Endometrium (tissue), 2 donors: ENCODE results near the gene POP7.
A peak's percentile ranks its signal among the peaks of the same experiment; 100 is the strongest.
"Not testable (repeated sequence)": the region's sequence is repeated elsewhere in the genome, so short reads cannot be mapped to it uniquely, and the experiment has no call there.

Experiments used
- FAIRE-seq: peaks from 2 replicates; lab custom pipeline; 2012; peaks lifted over from hg19 to GRCh38; lab: Jason Lieb, UNC
- donor health status: control.
- donor health status: control.

The POP7 gene

DNA sequence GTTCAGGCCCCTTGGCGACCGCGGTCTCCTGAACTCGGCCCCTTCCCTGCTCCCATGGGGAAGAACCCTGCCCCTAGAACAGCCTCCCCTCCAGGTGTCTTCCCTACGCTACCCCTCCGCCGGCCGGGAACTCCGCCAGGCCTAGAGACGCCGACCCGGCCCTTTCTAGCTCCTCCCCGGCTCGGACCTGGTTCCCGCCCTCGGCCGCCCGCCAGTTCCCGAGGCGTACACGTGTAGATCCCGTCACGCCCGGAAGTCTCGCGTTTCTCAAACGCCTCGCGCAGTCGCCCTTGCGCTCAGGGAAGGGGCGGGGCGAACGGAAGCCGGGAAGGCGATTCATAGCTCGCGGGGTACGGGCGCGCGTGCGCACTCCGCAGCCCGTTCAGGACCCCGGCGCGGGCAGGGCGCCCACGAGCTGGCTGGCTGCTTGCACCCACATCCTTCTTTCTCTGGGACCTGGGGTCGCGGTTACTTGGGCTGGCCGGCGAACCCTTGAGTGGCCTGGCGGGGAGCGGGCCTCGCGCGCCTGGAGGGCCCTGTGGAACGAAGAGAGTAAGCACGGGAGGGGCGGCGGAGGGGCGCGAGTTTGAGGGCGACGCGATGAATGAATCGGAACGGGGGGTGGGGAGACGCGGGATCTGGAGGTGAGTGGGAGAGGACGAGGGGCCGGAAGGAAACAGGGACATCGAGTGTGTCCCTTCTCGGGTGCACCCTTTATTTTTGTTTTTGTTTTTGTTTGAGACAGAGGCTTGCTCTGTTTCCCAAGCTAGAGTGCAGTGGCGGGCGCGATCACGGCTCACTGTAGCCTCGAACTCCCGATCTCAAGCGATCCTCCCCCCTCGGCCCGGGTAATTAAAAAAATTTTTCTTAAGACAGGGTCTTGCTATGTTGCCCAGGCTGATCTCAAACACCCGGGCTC, at the start of gene POP7:
POP7 (plus strand) TSS at position 369 of the 919 bp plus-strand sequence. CDS start 710 bp downstream, outside the sequence.
- FAIRE-seq, result peak; percentile 87

DNA sequence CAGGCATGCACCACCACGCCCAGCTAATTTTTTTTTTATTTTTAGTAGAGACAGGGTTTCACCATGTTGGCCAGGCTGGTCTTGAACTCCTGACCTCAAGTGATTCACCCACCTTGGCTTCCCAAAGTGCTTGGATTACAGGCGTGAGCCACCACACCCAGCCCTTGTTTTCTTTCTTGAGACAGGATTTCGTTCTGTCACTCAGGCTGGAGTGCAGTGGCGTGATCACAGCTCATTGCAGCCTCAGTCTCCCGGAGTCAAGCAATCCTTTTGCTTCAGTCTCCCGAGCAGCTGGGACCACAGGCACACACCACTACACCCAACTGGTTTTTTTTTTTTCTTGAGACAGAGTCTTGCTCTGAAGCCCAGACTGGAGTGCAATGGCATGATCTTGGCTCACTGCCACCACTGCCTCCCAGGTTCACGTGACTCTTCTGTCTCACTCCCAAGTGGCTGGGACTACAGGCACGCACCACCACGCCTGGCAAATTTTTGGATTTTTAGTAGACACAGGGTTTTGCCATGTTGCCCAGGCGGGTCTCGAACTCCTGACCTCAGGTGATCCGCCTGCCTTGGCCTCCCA, 43.6 kb upstream of the POP7 start:
- not testable (repeated sequence) for FAIRE-seq

- FAIRE-seq, result no peak
These were observed 40.7 kb upstream of the POP7 start for GRCh38 chr7:100665168-100665726.

DNA sequence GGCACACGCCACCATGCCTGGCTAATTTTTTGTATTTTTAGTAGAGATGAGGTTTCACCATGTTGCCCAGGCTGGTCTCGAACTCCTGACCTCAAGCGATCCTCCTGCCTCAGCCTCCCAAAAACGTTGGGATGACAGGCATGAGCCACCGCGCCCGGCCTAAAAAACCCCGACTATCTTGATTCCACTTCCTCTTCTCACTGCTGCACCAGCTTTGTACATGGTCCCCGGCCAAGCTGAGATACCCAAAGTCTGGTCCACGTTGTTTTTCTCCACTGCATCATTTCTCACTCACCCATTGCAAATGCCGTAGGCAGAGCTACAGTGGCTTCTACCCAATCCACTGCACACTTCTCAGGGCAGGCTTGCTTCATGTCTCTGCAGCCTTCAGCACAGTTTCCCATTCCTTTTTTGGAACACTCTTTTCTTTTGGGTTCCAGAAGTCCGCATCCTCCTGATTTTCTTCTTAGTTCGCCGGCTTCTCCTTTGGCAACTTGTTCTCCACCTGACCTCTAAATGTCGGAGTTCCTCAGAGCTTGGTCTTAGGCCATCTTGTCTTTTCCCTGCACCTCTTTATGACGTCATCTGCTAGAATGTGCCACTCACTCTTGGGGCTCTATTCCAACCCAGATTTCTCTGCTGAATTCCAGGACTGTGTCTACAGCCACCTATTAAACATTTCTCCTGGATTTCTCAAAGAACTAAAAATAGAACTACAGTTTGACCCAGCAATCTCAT, 38.4 kb upstream of the POP7 start:
- no peak for FAIRE-seq

DNA sequence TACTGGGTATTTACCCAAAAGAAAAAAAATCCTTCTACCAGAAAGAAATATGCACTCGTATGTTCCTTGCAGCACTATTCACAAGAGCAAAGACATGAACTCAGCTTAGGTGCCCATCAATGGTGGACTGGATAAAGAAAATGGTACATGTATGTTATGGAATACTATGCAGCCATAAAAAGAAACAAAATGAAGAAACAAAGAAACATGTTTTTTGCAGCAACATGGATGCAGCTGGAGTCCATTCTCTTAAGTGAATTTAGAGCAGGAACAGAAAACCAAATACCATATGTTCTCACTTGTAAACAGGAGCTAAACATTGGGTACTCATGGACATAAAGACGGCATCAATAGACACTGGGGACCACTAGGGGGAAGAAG, 37.9 kb upstream of the POP7 start:
- FAIRE-seq, result no peak

- FAIRE-seq, result not testable (repeated sequence)
These were observed 36.8 kb upstream of the POP7 start for GRCh38 chr7:100669106-100669505.

DNA sequence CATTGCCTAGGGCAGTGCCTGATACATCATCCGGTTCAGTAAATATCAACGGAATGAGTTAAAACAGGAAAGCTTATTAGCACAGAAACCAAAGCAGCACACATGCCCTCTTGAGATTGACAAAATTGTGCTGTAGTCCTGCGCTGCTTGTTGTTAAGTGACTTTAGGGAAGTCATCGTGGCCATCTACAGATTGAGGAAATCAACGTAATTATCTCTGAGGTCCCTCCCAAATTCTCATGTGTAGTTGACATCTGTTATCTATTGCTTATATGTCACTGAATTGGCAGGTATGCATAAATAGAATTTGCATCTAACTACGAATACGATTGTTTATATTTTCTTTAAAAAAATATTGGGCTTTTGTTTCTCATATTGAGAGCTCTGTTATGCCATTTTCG, 35.8 kb upstream of the POP7 start:
- no peak for FAIRE-seq

DNA sequence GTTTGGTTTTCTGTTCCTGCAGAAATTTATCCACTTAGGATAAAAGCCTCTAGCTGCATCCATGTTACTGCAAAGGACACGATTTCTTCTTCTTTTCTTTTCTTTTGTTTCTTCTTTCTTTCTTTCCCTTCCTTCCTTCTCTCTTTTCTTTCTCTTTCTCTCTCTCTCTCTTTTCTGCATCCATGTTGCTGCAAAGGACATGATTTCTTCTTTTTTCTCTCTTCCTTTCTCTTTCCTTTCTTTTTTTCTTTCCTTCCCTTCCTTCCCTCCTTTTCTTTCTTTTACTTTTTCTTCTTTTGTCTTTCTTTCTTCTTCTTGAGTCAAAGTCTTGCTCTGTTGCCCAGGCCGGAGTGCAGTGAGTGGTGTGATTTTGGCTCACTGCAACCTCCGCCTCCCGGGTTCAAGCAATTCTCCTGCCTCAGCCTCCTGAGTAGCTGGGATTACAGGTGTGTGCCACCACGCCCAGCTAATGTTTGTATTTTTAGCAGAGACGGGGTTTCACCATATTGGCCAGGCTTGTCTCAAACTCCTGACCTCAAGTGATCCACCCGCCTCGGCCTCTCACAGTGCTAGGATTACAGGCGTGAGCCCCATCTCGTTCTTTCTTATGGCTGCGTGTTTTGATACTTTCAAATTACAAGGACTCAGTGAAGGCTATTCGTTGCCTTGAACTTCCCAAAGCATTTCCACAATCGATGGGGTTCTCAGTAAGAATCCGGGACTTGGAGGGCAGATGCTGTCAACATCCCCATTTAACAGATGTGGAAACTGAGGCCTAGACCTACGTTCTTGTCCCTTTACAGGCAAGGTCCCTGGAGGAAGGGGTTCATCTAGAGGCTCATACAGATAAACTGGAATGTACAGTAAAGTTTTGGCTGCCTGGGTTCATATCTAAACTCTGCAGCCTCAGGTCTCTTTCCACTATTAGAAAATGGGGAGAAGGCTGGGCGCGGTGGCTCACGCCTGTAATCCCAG, 34.3 kb upstream of the POP7 start:
- FAIRE-seq, result no peak

GRCh38 chr7:100673302-100673941, 32.5 kb upstream of the POP7 start, which contains the start of gene GNB2:
TSS of gene GNB2 (plus strand) at chr7:100673740. CDS start at chr7:100676266, 2,526 bp downstream.
- peak; percentile 96 for FAIRE-seq

- no peak for FAIRE-seq
These were observed 31.9 kb upstream of the POP7 start for GRCh38 chr7:100673942-100674410.

DNA sequence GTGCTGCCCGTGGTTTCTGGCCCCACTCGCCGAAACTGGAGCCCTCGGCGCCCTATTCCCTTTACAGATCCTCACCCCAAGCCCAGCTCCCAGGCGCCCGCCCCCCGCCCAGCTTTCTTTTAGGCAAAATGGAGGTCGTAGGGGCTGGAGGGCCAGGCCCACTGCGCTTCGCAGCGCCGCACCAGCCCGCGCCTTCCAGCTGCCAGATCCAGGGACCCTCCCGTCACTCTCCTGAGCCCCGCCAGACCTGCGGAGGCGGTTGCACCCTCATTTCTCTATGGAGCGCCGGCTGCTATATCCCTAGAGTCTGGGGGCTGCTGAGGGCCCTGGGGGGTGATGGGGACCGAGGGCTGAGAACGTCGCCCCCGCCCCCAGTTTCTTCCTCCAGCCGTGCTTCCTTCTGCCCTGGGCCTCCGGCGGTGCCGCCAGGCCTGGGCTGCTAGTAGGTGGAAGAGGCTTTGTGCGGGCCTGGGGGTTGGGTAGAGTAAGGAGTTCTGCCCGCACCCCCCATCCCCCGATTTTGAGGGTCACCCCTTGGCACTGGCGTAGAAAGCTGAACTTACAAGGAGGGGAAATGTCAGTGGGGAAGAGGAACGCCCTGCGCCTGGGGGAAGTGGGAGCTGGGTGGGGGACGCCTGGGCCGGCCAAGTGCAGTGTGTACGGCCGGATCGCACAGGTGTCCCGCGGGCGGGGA, 31.4 kb upstream of the POP7 start:
- FAIRE-seq, result no peak

DNA sequence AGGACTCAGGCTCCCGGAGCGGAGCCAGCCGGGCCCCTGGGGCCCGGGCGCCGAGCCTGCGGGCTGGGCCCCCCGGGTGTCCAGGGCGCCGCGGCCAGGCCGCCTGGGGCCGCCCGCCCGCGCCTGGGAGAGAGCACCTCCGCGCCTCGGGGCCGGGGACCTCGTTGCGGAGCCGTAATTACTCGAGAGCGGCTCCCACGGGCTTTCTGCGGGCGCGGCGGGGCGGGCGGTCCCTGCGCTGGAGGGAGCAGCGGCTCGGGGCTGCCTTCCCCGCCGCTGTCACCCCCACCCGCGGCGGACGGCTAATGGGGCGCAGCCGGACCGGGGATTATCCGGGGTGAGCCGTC, 30.8 kb upstream of the POP7 start:
- FAIRE-seq, result no peak

DNA sequence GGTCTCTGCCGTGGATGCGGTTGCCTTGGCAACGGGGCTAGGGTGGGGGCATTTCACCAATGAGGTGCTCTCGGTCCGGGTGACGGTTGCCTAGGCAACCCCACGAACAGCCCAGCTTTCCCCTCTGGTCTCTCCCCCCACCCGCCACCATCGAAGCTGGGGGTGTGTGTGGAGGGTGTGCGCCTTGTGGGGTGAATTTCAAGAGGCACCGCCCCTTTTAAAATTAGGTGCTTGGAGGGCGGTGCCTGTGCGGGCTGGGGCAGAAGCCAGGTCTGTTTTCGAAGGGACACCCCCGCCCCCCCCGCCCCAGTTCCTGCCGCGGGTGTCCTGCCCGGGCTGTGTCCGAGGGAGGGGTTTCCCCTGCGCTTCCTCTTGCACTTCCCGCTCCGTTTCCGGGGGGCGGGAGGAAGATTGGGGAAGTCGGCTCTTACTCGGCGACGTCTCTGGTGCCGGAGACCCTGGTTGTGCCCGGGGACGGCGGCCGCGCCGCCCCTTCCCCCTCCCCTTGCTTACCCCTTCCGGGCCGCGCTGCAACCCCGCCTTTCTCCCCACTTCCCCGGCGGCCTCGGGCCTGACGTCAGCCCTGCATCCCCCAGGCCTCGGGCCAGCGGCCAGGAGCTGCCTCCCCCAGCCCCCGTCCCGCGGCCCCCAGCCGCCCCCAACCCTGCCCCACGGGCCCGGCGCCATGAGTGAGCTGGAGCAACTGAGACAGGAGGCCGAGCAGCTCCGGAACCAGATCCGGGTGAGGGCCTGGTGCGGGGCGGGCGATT, 30.2 kb upstream of the POP7 start:
- no peak for FAIRE-seq

- no peak for FAIRE-seq
These were observed 29.2 kb upstream of the POP7 start for GRCh38 chr7:100676501-100677306.

GRCh38 chr7:100677308-100678267, 28.3 kb upstream of the POP7 start:
- FAIRE-seq, result no peak

- no peak for FAIRE-seq
These were observed 27.5 kb upstream of the POP7 start for GRCh38 chr7:100678291-100678984.
